Mesothelial cell of epicardium (in vitro differentiated cells): ENCODE data around the gene COQ2. TPM values are rescaled to one million over a fixed set of nuclear protein-coding genes. Genes with fewer than 3 reads are reported as not detected.

Experiments used
- DNase-seq, 2 experiments: peaks; one replicate each; pipeline ENCODE4 v3.0.0; 2021; ENCODE audit warnings: low spot score in 2 of 2; ENCODE audit not compliant: unreplicated experiment in 2 of 2
- H3K27ac Mint-ChIP-seq: 2 replicates; pipeline ENCODE4 v1.8.0; 2021; ENCODE audit warnings: mixed read lengths
- H3K27me3 Mint-ChIP-seq: 2 replicates; pipeline ENCODE4 v1.8.0; 2021; ENCODE audit warnings: low read depth, mixed read lengths
- H3K36me3 Mint-ChIP-seq: 2 replicates; pipeline ENCODE4 v1.8.0; 2021; ENCODE audit warnings: mixed read lengths
- H3K4me1 Mint-ChIP-seq: 2 replicates; pipeline ENCODE4 v1.8.0; 2021; ENCODE audit warnings: mixed read lengths
- H3K4me3 Mint-ChIP-seq: 2 replicates; pipeline ENCODE4 v1.8.0; 2021; ENCODE audit warnings: mild to moderate bottlenecking, moderate library complexity, mixed read lengths
- H3K9me3 Mint-ChIP-seq: 2 replicates; pipeline ENCODE4 v1.8.0; 2021; ENCODE audit warnings: mixed read lengths
- CTCF ChIP-seq: fragments of 200-600 bp; sonication (generic); IDR thresholded peaks from one replicate; pipeline ENCODE4 v1.5.0; 2021; ENCODE audit warnings: antibody characterized with exemption; ENCODE audit not compliant: unreplicated experiment
- total RNA-seq: library from RNA; stranded (reverse); gene quantifications from 3 replicates; pipeline ENCODE4 v1.2.1, GENCODE V29; 2021

The COQ2 gene
- total RNA-seq, 1 donor from 2014 or later: 8.0 TPM

DNA sequence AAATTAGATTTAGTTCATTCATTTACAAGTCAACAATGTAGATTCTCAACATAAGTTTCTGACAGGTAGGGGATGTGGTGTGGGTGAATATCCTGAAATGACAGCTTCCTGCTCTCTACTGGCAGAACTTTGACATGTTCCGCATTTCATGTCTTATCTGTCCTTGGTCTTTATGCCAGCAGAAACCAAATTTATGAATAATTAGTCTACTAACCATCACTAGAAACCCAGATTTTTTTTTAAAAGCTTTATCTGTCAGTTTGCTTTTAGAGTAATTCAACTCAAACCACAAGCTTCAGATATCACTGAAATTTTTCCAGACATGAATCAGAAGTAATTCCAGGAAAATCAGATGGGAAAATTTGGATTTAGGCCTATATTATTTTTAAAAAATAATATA lies 17.9 kb downstream of the COQ2 start:
- no peak for DNase-seq
- Mint-ChIP-seq H3K36me3 (peaks cover 5% of the 10 kb centered on the region), H3K9me3 (no peaks in the 10 kb centered on the region), H3K27me3 (no peaks in the 10 kb centered on the region), H3K4me1 (peaks cover 2% of the 10 kb centered on the region), H3K27ac (no peak overlapping the region), H3K4me3 (no peak overlapping the region)
- no peak for TF ChIP-seq CTCF

DNA sequence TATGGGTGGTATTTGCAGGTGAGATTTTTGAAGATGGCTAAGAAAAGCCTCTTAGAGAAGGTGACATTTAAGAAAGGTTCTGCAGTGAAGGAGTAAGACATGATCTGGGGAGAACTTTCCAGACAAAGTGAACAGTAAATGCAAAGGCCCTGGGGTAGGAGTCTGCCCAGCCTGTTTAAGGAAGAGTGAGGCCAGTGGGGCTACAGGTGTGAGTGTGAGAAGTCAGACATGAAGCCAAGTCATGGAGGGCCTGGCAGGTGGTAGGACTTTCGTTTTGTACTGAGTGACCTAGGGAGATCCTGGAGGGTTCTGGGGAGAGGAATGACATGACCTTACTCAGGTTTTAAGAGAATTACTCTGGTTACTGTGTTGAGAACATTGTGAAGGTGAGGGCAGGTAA lies 21.5 kb downstream of the COQ2 start:
- TF ChIP-seq CTCF: no peak
- no peak overlapping the region for H3K4me3 Mint-ChIP-seq
- H3K27ac Mint-ChIP-seq: no peak overlapping the region
- peaks cover 5% of the 10 kb centered on the region for H3K36me3 Mint-ChIP-seq
- no peak for DNase-seq
- no peaks in the 10 kb centered on the region for H3K27me3 Mint-ChIP-seq
- no peaks in the 10 kb centered on the region for H3K4me1 Mint-ChIP-seq
- H3K9me3 Mint-ChIP-seq: no peaks in the 10 kb centered on the region

GRCh38 chr4:83262682-83263081 lies 21.9 kb downstream of the COQ2 start:
- no peaks in the 10 kb centered on the region for H3K27me3 Mint-ChIP-seq
- peaks cover 5% of the 10 kb centered on the region for H3K36me3 Mint-ChIP-seq
- DNase-seq: no peak
- no peaks in the 10 kb centered on the region for H3K9me3 Mint-ChIP-seq
- no peak overlapping the region for H3K27ac Mint-ChIP-seq
- H3K4me1 Mint-ChIP-seq: peaks cover 2% of the 10 kb centered on the region
- H3K4me3 Mint-ChIP-seq: no peak overlapping the region
- TF ChIP-seq CTCF: no peak

GRCh38 chr4:83261307-83261706 lies 23.3 kb downstream of the COQ2 start:
- Mint-ChIP-seq H3K27me3 (no peaks in the 10 kb centered on the region), H3K36me3 (peaks cover 5% of the 10 kb centered on the region), H3K4me1 (peaks cover 7% of the 10 kb centered on the region), H3K4me3 (no peak overlapping the region), H3K9me3 (no peaks in the 10 kb centered on the region), H3K27ac (no peak overlapping the region)
- DNase-seq: no peak
- TF ChIP-seq CTCF: no peak

DNA sequence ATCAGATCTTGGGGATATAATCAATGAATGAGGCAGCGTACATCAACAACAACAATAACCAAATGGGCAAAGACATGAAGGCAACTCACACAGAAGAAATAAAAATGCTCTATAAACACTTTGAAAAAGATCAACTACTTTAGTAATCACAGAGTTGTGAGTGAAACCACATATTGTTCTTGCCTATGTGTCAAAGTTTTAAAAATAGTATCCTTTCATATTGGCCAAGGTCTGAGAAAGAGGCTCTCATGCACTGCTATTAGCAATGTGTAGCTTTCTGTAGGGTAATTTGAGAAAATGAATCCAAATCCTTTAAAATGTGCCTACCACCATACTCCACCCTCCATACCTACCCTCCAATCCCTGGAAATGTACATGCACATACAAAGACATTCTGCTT lies 25.0 kb downstream of the COQ2 start:
- TF ChIP-seq CTCF: no peak

DNA sequence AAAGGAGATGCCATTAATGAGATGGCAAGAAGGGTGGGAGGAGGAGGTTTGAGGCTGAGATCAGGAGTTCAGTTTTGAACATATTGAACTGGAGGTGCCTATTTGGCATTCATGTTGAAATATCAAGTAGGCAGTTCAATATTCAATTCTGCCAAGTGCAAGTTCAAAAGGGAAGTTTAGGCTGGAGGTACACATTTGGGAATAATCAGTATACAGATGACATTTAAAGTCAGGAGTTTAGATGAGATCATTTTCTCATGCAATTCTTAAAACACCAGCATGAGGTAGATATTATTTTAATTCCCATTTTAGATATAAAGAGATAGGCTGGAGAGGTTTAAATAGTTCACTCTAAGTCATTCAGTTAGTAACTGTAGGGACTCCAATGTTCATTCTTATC lies 26.1 kb downstream of the COQ2 start:
- H3K36me3 Mint-ChIP-seq: no peaks in the 10 kb centered on the region
- H3K27me3 Mint-ChIP-seq: no peaks in the 10 kb centered on the region
- TF ChIP-seq CTCF: no peak
- no peak for DNase-seq
- no peak overlapping the region for H3K4me3 Mint-ChIP-seq
- H3K4me1 Mint-ChIP-seq: peaks cover 9% of the 10 kb centered on the region
- H3K27ac Mint-ChIP-seq: no peak overlapping the region
- no peaks in the 10 kb centered on the region for H3K9me3 Mint-ChIP-seq

More for the DNA sequence above, 25.0 kb downstream of the COQ2 start:
- no peak for DNase-seq
- Mint-ChIP-seq H3K4me1 (peaks cover 9% of the 10 kb centered on the region), H3K4me3 (no peak overlapping the region), H3K36me3 (peaks cover 2% of the 10 kb centered on the region), H3K9me3 (no peaks in the 10 kb centered on the region), H3K27me3 (no peaks in the 10 kb centered on the region), H3K27ac (no peak overlapping the region)
